CD14-positive monocyte (primary cell): ENCODE measurements around the gene PRDM12. TPM values are rescaled to one million over a fixed set of nuclear protein-coding genes. Genes with fewer than 3 reads are reported as not detected.

Source experiments
- DNase-seq, 3 donors: peaks; one replicate each; pipeline ENCODE4 v3.0.0-alpha.2; 2011 to 2022
- H2AFZ ChIP-seq: 2 replicates; pipeline ENCODE4 v1.6.0; 2012; ENCODE audit warnings: mild to moderate bottlenecking, low read depth, low read length, inconsistent platforms; ENCODE audit not compliant: insufficient read depth, poor library complexity, severe bottlenecking
- H3K27ac ChIP-seq, 2 donors: 1 replicate in 1 of 2; 2 replicates in 1 of 2; pipeline ENCODE4 v1.5.1; 2012 to 2013; ENCODE audit warnings: low read length in 2 of 2, control low read depth in 1 of 2, inconsistent platforms in 1 of 2, low read depth in 1 of 2, mild to moderate bottlenecking in 1 of 2
- H3K27me3 ChIP-seq, 2 donors: one replicate each; pipeline versions ENCODE4 v1.6.0 to v1.6.1; 2011 to 2013; ENCODE audit warnings: low read length in 2 of 2; ENCODE audit not compliant: control insufficient read depth in 2 of 2, insufficient read depth in 2 of 2
- H3K36me3 ChIP-seq, 2 donors: replicated peaks in 1 of 2; 1 replicate in 1 of 2; 2 replicates in 1 of 2; pipeline versions ENCODE4 v1.5.1 to v1.6.1; 2012 to 2013; ENCODE audit warnings: low read length in 2 of 2, control low read depth in 1 of 2, inconsistent platforms in 1 of 2, mild to moderate bottlenecking in 1 of 2; ENCODE audit not compliant: insufficient read depth in 2 of 2, control insufficient read depth in 1 of 2
- H3K4me1 ChIP-seq, 2 donors: 1 replicate in 1 of 2; 2 replicates in 1 of 2; pipeline versions ENCODE4 v1.5.1 to v1.6.1; 2012 to 2013; ENCODE audit warnings: low read length in 2 of 2, control low read depth in 1 of 2, inconsistent platforms in 1 of 2, mild to moderate bottlenecking in 1 of 2, moderate library complexity in 1 of 2; ENCODE audit not compliant: insufficient read depth in 2 of 2, control insufficient read depth in 1 of 2
- H3K4me2 ChIP-seq: replicated peaks from 2 replicates; pipeline ENCODE3; 2012; ENCODE audit warnings: low read length, moderate library complexity, mild to moderate bottlenecking; ENCODE audit not compliant: poor library complexity, severe bottlenecking; ENCODE audit errors: extremely low read depth
- H3K4me3 ChIP-seq, 3 experiments: fragments of 200-600 bp in 1 of 3; sonication (generic) in 1 of 3; replicated peaks in 1 of 3; 1 replicate in 2 of 3; 2 replicates in 1 of 3; pipeline ENCODE4 v1.5.1; 2011 to 2013; ENCODE audit warnings: low read length in 3 of 3, mild to moderate bottlenecking in 3 of 3, control low read depth in 2 of 3, low read depth in 2 of 3, inconsistent platforms in 1 of 3, moderate library complexity in 1 of 3
- H3K79me2 ChIP-seq: 2 replicates; pipeline ENCODE4 v1.6.0; 2012; ENCODE audit warnings: mild to moderate bottlenecking, control low read depth, inconsistent platforms, low read length, moderate library complexity; ENCODE audit not compliant: insufficient read depth
- H3K9ac ChIP-seq: 2 replicates; pipeline ENCODE4 v1.6.0; 2017; ENCODE audit warnings: low read length, mild to moderate bottlenecking; ENCODE audit not compliant: insufficient read depth, poor library complexity, severe bottlenecking
- H3K9me3 ChIP-seq, 2 donors: replicated peaks in 1 of 2; 1 replicate in 1 of 2; 2 replicates in 1 of 2; pipeline versions ENCODE4 v1.5.1 to v1.6.1; 2012 to 2013; ENCODE audit warnings: low read length in 2 of 2, control low read depth in 1 of 2; ENCODE audit not compliant: control insufficient read depth in 1 of 2, insufficient read depth in 1 of 2
- H4K20me1 ChIP-seq: 2 replicates; pipeline ENCODE4 v1.6.0; 2012; ENCODE audit warnings: mild to moderate bottlenecking, low read length, control low read depth, moderate library complexity; ENCODE audit not compliant: insufficient read depth
- H3K27ac Mint-ChIP-seq, 7 donors: one replicate each; pipeline ENCODE4 v1.8.0; 2020; ENCODE audit warnings: mild to moderate bottlenecking in 7 of 7, mixed read lengths in 7 of 7, moderate library complexity in 6 of 7, inconsistent platforms in 2 of 7
- H3K27me3 Mint-ChIP-seq, 3 donors: one replicate each; pipeline ENCODE4 v1.8.0; 2021 to 2022; ENCODE audit warnings: low read depth in 3 of 3, mild to moderate bottlenecking in 3 of 3, mixed read lengths in 3 of 3, moderate library complexity in 3 of 3, inconsistent platforms in 1 of 3
- H3K36me3 Mint-ChIP-seq, 2 donors: one replicate each; pipeline ENCODE4 v1.8.0; 2020; ENCODE audit warnings: mixed read lengths in 2 of 2, inconsistent platforms in 1 of 2, mild to moderate bottlenecking in 1 of 2
- H3K4me1 Mint-ChIP-seq: one replicate; pipeline ENCODE4 v1.8.0; 2020; ENCODE audit warnings: mild to moderate bottlenecking, mixed read lengths
- H3K4me3 Mint-ChIP-seq, 2 donors: one replicate each; pipeline ENCODE4 v1.8.0; 2020; ENCODE audit warnings: mild to moderate bottlenecking in 2 of 2, mixed read lengths in 2 of 2, moderate library complexity in 1 of 2
- H3K9me3 Mint-ChIP-seq, 7 donors: one replicate each; pipeline ENCODE4 v1.8.0; 2020 to 2022; ENCODE audit warnings: mixed read lengths in 7 of 7, mild to moderate bottlenecking in 6 of 7, moderate library complexity in 6 of 7, inconsistent platforms in 2 of 7
- WGBS: methylation state at CpG from one replicate; pipeline ENCODE4 v1.1.5; 2013; ENCODE audit warnings: missing lambda C conversion rate; ENCODE audit not compliant: insufficient coverage; 5-methylcytosine and 5-hydroxymethylcytosine counted together
- intact Hi-C, 2 donors: fragments of 100-400 bp; cut with micrococcal nuclease; formaldehyde crosslinking; loops; one replicate each; pipeline versions ENCODE4 v1.15.0 to v1.15.1; 2023
- polyA plus RNA-seq, 3 donors: library from polyadenylated mRNA; depleted of rRNA in 1 of 3; unstranded in 2 of 3; stranded (reverse) in 1 of 3; fragments of 300-500 nt in 2 of 3; fragments of >200 nt in 1 of 3; fragmentation: Illumina TruSeq in 2 of 3; gene quantifications; 1 replicate in 2 of 3; 2 replicates in 1 of 3; pipeline ENCODE4 v1.2.3, GENCODE V29; 2012 to 2021
- TF ChIP-seq, protein P1 (sequence below): fragments of 200-600 bp; IDR thresholded peaks from one replicate; pipeline ENCODE4 v1.8.0; 2022; ENCODE audit warnings: antibody characterized with exemption, mild to moderate bottlenecking

The PRDM12 gene
- polyA plus RNA-seq, 3 donors = 0.08 TPM; not detected in 2

DNA sequence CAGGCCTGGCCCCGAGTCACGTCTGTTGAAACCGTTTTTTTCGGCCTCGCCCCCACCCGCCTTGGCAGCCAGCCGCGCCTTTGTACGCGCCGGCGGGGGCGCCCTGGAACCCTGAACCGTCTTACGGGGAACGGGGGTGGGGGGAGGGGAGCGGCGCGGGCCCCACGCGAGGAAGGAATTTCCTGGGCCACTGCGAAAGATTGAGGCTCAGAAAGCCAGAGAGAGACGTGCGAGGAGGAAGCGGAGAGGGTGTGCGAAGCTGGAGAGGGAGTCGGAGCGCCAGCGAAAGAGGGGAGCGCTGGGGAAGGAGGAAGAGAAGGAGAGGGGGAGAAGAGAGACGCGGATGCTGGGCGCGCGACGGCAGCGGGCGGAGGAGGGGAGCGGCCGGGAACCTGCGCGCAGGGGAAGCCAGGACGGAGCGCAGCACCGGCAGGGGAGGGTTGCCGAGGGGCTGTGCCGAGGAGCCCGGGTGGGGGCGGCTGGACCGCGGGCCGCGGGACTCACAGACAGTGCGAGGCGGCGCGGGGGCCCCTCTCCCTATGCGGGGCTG lies 4.6 kb upstream of the PRDM12 start:
- Histone ChIP-seq H3K4me2 (no peak overlapping the region), H4K20me1 (no peaks in the 10 kb centered on the region), H3K79me2 (no peaks in the 10 kb centered on the region), H3K9ac (no peak overlapping the region), H3K36me3 (no peaks in the 10 kb centered on the region), H2AFZ (no peak overlapping the region), H3K27ac (no peak overlapping the region), H3K9me3 (peaks cover 0 to 25% of the 10 kb centered on the region in 2 donors), H3K4me1 (peaks cover 3 to 5% of the 10 kb centered on the region in 2 donors), H3K4me3 (no peak overlapping the region), H3K27me3 (peaks cover 53 to 84% of the 10 kb centered on the region in 2 donors)
- Mint-ChIP-seq H3K4me3 (peak overlapping the region in 1 of 2 donors; percentile 76), H3K36me3 (peaks cover 0 to 2% of the 10 kb centered on the region in 2 donors), H3K4me1 (peaks cover 3% of the 10 kb centered on the region), H3K27me3 (peaks cover 79 to 99% (median 80%) of the 10 kb centered on the region in 3 donors), H3K9me3 (peaks cover 0 to 23% (median 7%) of the 10 kb centered on the region in 7 donors), H3K27ac (no peak overlapping the region)
- TF ChIP-seq, protein P1, sequence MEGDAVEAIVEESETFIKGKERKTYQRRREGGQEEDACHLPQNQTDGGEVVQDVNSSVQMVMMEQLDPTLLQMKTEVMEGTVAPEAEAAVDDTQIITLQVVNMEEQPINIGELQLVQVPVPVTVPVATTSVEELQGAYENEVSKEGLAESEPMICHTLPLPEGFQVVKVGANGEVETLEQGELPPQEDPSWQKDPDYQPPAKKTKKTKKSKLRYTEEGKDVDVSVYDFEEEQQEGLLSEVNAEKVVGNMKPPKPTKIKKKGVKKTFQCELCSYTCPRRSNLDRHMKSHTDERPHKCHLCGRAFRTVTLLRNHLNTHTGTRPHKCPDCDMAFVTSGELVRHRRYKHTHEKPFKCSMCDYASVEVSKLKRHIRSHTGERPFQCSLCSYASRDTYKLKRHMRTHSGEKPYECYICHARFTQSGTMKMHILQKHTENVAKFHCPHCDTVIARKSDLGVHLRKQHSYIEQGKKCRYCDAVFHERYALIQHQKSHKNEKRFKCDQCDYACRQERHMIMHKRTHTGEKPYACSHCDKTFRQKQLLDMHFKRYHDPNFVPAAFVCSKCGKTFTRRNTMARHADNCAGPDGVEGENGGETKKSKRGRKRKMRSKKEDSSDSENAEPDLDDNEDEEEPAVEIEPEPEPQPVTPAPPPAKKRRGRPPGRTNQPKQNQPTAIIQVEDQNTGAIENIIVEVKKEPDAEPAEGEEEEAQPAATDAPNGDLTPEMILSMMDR = no peak
- no peak for DNase-seq
- WGBS = 2% methylated on average over 45 of the region's 58 CpGs
- intact Hi-C loops = no loop called here

GRCh38 chr9:130660326-130660682 lies 4.1 kb upstream of the PRDM12 start:
- TF ChIP-seq, protein P1 = no peak
- H3K79me2 ChIP-seq = no peaks in the 10 kb centered on the region
- no peaks in the 10 kb centered on the region for H3K36me3 ChIP-seq
- no peak overlapping the region for H3K4me3 ChIP-seq
- peaks cover 3 to 5% of the 10 kb centered on the region in 2 donors for H3K4me1 ChIP-seq
- H3K9me3 Mint-ChIP-seq = peaks cover 0 to 24% (median 7%) of the 10 kb centered on the region in 7 donors
- H4K20me1 ChIP-seq = no peaks in the 10 kb centered on the region
- peak overlapping the region; percentile 19 for H3K4me2 ChIP-seq
- H3K27ac ChIP-seq = no peak overlapping the region
- peak overlapping the region in 1 of 2 donors; percentile 67 for H3K4me3 Mint-ChIP-seq
- DNase-seq = no peak
- WGBS = 4% methylated on average over 31 of the region's 33 CpGs
- peaks cover 4% of the 10 kb centered on the region for H3K4me1 Mint-ChIP-seq
- H3K36me3 Mint-ChIP-seq = peaks cover under 1 to 2% of the 10 kb centered on the region in 2 donors
- H3K27ac Mint-ChIP-seq = no peak overlapping the region
- H3K9ac ChIP-seq = no peak overlapping the region
- H3K27me3 ChIP-seq = peaks cover 57 to 85% of the 10 kb centered on the region in 2 donors
- peaks cover 81 to 98% (median 84%) of the 10 kb centered on the region in 3 donors for H3K27me3 Mint-ChIP-seq
- intact Hi-C loops = no loop called here
- peaks cover 0 to 25% of the 10 kb centered on the region in 2 donors for H3K9me3 ChIP-seq
- H2AFZ ChIP-seq = no peak overlapping the region
